Measurements from ENCODE around the gene SLC39A7.

DNA sequence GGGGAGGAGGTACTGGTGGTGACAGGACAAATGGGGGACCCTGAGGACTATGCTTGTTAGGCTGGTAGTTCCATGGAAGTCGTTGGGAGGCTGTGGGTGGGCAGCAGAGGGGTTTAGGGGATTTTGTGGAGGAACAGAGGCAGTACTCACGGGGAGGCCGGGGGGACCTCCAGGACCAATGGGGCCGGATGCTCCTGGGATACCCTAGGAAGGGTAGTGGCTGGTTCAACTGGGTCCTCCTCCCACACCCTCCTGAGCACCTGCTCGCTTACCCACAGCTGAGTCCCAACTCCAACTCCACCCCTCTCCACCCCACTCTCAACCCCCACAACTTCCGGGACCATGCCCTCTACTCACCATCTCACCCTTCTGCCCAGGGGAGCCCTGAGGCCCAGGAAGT lies 34.3 kb upstream of the SLC39A7 start:
- TF ChIP-seq, protein P1, sequence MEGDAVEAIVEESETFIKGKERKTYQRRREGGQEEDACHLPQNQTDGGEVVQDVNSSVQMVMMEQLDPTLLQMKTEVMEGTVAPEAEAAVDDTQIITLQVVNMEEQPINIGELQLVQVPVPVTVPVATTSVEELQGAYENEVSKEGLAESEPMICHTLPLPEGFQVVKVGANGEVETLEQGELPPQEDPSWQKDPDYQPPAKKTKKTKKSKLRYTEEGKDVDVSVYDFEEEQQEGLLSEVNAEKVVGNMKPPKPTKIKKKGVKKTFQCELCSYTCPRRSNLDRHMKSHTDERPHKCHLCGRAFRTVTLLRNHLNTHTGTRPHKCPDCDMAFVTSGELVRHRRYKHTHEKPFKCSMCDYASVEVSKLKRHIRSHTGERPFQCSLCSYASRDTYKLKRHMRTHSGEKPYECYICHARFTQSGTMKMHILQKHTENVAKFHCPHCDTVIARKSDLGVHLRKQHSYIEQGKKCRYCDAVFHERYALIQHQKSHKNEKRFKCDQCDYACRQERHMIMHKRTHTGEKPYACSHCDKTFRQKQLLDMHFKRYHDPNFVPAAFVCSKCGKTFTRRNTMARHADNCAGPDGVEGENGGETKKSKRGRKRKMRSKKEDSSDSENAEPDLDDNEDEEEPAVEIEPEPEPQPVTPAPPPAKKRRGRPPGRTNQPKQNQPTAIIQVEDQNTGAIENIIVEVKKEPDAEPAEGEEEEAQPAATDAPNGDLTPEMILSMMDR (optimal IDR thresholded peaks at IDR 0.05 in 1 of 3, IDR thresholded peaks at IDR 0.05 in 1 of 3, conservative IDR thresholded peaks at IDR 0.05 in 1 of 3; ENCODE audit: extremely low read depth in 1 of 3, insufficient read depth in 2 of 3, low read length in 3 of 3), result no peak
- TF ChIP-seq EZH2 (IDR thresholded peaks at IDR 0.05; ENCODE audit: low read length), result no peak
